MM.1S (cell line): Measurements from ENCODE around the gene SORCS2.

Source experiments
- DNase-seq: peaks from one replicate; pipeline ENCODE4 v3.0.0-alpha.2; 2015
- H2AFZ ChIP-seq: fragments of 300-600 bp; sonication (generic); 2 replicates; pipeline ENCODE4 v1.6.0; 2016; ENCODE audit warnings: antibody characterized with exemption, low read length
- H3F3A ChIP-seq: fragments of 300-600 bp; sonication (generic); 2 replicates; pipeline ENCODE4 v1.6.1; 2016; ENCODE audit warnings: mild to moderate bottlenecking, antibody characterized with exemption, low read length, moderate library complexity, mixed read lengths; ENCODE audit not compliant: insufficient read depth
- H3K27ac ChIP-seq: fragments of 300-600 bp; sonication (generic); 2 replicates; pipeline ENCODE4 v1.5.1; 2016; ENCODE audit warnings: mild to moderate bottlenecking, low read length
- H3K27me3 ChIP-seq: fragments of 300-600 bp; sonication (generic); replicated peaks from 2 replicates; pipeline ENCODE4 v1.6.0; 2016; ENCODE audit warnings: low read length; ENCODE audit not compliant: insufficient read depth
- H3K36me3 ChIP-seq: fragments of 300-600 bp; sonication (generic); replicated peaks from 2 replicates; pipeline ENCODE4 v1.6.1; 2016; ENCODE audit warnings: mild to moderate bottlenecking, low read length, mixed read lengths; ENCODE audit not compliant: insufficient read depth
- H3K4me1 ChIP-seq: fragments of 300-600 bp; sonication (generic); 2 replicates; pipeline ENCODE4 v1.6.1; 2016; ENCODE audit warnings: low read length, mixed read lengths
- H3K4me2 ChIP-seq: fragments of 300-600 bp; sonication (generic); 2 replicates; pipeline ENCODE4 v1.6.0; 2016; ENCODE audit warnings: low read depth, low read length
- H3K4me3 ChIP-seq: fragments of 300-600 bp; sonication (generic); 2 replicates; pipeline ENCODE4 v1.5.1; 2016; ENCODE audit warnings: low read length, mixed read lengths
- H3K79me2 ChIP-seq: fragments of 300-600 bp; sonication (generic); 2 replicates; pipeline ENCODE4 v1.6.1; 2016; ENCODE audit warnings: mixed run types, low read length, mixed read lengths
- H3K9ac ChIP-seq: fragments of 300-600 bp; sonication (generic); 2 replicates; pipeline ENCODE4 v1.6.1; 2016; ENCODE audit warnings: low read length, mixed read lengths
- H3K9me2 ChIP-seq: fragments of 300-600 bp; sonication (generic); replicated peaks from 2 replicates; pipeline ENCODE4 v1.6.1; 2016; ENCODE audit warnings: mild to moderate bottlenecking, low read length, mixed read lengths; ENCODE audit not compliant: insufficient read depth
- H3K9me3 ChIP-seq: fragments of 300-600 bp; sonication (generic); replicated peaks from 2 replicates; pipeline ENCODE4 v1.6.1; 2016; ENCODE audit warnings: mild to moderate bottlenecking, low read length, mixed read lengths; ENCODE audit not compliant: insufficient read depth
- H4K20me1 ChIP-seq: fragments of 300-600 bp; sonication (generic); 2 replicates; pipeline ENCODE4 v1.6.1; 2016; ENCODE audit warnings: mild to moderate bottlenecking, low read length, moderate library complexity, mixed read lengths; ENCODE audit not compliant: insufficient read depth
- EZH2 ChIP-seq: fragments of 300-600 bp; sonication (generic); optimal IDR thresholded peaks from 2 replicates; pipeline ENCODE3; 2017; ENCODE audit warnings: low read depth, mild to moderate bottlenecking, antibody characterized with exemption, low read length, mixed read lengths
- EZH2phosphoT487 ChIP-seq: fragments of 300-600 bp; sonication (generic); IDR thresholded peaks from 2 replicates; pipeline ENCODE4 v1.6.1; 2018; ENCODE audit warnings: antibody characterized with exemption, low read length
- TF ChIP-seq, protein P1 (sequence below): fragments of 300-600 bp; sonication (generic); IDR thresholded peaks from 2 replicates; pipeline ENCODE4 v1.5.1; 2016; ENCODE audit warnings: antibody characterized with exemption, low read length, mixed read lengths

The SORCS2 gene

DNA sequence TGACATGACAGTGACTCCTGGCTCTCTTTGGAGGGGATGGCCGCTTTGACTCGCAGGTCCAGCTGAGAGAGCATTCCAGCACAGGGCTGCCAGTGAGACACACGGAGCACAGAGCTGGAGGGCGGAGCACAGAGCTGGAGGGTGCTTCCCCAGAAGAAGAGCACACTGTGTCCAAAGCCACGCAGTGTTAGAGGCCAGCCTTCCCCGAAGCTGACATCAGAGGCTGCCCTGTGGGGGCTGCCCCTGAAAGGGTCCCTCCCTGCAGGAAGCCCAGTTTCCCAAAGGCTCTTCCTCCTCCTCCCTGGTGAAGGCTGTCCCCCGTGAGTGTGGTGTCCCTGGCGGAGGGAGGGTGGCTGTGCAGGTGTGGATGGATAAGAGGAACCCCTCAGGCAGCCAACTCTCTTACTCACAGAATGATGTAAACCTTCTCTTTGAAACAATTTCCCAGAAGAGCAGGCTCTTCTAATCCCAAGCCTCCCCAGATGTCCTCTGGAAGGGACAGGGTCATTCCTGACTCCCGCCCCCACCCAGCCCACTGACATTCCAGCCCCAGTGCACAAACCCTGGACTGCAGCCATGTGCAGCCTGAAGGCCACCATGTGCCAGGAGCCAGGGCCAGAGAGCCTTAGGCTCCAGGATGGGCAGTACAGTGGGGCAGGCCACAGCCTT is 189.0 kb downstream of the SORCS2 start:
- H3K4me2 ChIP-seq, result no peak overlapping the region

GRCh38 chr4:7381890-7382633 is 189.7 kb downstream of the SORCS2 start:
- no peak overlapping the region for H3K4me2 ChIP-seq
- no peak overlapping the region for H2AFZ ChIP-seq
- H3K27me3 ChIP-seq, result peaks cover 78% of the 10 kb centered on the region
- no peaks in the 10 kb centered on the region for H3F3A ChIP-seq
- no peaks in the 10 kb centered on the region for H3K9me2 ChIP-seq
- no peaks in the 10 kb centered on the region for H3K36me3 ChIP-seq
- no peak overlapping the region for H3K27ac ChIP-seq
- no peak overlapping the region for H3K9ac ChIP-seq
- H3K4me1 ChIP-seq, result no peaks in the 10 kb centered on the region
- H3K9me3 ChIP-seq, result no peaks in the 10 kb centered on the region
- no peak overlapping the region for H3K4me3 ChIP-seq
- no peak for DNase-seq
- TF ChIP-seq EZH2 (no peak), EZH2phosphoT487 (no peak)
- TF ChIP-seq, protein P1, sequence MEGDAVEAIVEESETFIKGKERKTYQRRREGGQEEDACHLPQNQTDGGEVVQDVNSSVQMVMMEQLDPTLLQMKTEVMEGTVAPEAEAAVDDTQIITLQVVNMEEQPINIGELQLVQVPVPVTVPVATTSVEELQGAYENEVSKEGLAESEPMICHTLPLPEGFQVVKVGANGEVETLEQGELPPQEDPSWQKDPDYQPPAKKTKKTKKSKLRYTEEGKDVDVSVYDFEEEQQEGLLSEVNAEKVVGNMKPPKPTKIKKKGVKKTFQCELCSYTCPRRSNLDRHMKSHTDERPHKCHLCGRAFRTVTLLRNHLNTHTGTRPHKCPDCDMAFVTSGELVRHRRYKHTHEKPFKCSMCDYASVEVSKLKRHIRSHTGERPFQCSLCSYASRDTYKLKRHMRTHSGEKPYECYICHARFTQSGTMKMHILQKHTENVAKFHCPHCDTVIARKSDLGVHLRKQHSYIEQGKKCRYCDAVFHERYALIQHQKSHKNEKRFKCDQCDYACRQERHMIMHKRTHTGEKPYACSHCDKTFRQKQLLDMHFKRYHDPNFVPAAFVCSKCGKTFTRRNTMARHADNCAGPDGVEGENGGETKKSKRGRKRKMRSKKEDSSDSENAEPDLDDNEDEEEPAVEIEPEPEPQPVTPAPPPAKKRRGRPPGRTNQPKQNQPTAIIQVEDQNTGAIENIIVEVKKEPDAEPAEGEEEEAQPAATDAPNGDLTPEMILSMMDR, result no peak
- H3K79me2 ChIP-seq, result no peaks in the 10 kb centered on the region
- H4K20me1 ChIP-seq, result no peaks in the 10 kb centered on the region

More for the DNA sequence above, 189.0 kb downstream of the SORCS2 start:
- Histone ChIP-seq H3F3A (no peaks in the 10 kb centered on the region), H3K9ac (no peak overlapping the region), H3K36me3 (no peaks in the 10 kb centered on the region), H3K79me2 (no peaks in the 10 kb centered on the region), H3K27ac (no peak overlapping the region), H3K27me3 (peaks cover 85% of the 10 kb centered on the region), H4K20me1 (no peaks in the 10 kb centered on the region), H2AFZ (no peak overlapping the region), H3K9me2 (no peaks in the 10 kb centered on the region), H3K4me1 (no peaks in the 10 kb centered on the region), H3K4me3 (no peak overlapping the region), H3K9me3 (no peaks in the 10 kb centered on the region)
- TF ChIP-seq EZH2 (no peak), EZH2phosphoT487 (no peak)
- TF ChIP-seq, protein P1, result no peak
- DNase-seq, result no peak

DNA sequence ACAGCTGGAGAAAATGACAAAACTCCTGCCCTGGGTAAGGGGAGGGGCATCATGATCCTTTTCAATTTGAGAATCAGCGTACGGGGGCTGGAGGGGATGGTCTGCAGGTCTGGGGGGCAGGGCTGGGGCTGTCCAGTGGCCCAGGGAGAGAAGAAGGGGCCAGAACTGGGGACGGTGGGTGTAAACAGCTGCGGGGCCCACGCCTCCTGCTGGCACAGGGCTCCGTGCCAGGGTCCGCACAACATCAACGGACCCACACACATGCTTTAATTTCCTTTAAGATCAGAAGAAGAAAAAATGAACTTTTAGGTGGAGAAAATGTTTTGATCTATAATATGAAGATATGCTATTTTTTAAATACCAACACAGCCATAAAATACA is 190.3 kb downstream of the SORCS2 start:
- Histone ChIP-seq H3K4me3 (no peak overlapping the region), H3K4me2 (no peak overlapping the region), H3K36me3 (no peaks in the 10 kb centered on the region), H3K27me3 (peaks cover 73% of the 10 kb centered on the region), H3K27ac (no peak overlapping the region), H4K20me1 (no peaks in the 10 kb centered on the region), H3K9ac (no peak overlapping the region), H2AFZ (no peak overlapping the region), H3K4me1 (no peaks in the 10 kb centered on the region), H3K79me2 (no peaks in the 10 kb centered on the region), H3F3A (no peaks in the 10 kb centered on the region), H3K9me2 (no peaks in the 10 kb centered on the region), H3K9me3 (no peaks in the 10 kb centered on the region)
- no peak for DNase-seq
- no peak for TF ChIP-seq EZH2phosphoT487
- TF ChIP-seq, protein P1, result no peak
- no peak for TF ChIP-seq EZH2
